ENCODE results near the gene MFSD11. TPM values are rescaled to one million over a fixed set of nuclear protein-coding genes. Genes with fewer than 3 reads are reported as not detected.
A peak's percentile ranks its signal among the peaks of the same experiment; 100 is the strongest.

MFSD11 gene
- total RNA-seq, 1 experiment from 2014 or later = 24.9 TPM

- TF ChIP-seq REST (IDR thresholded peaks at IDR 0.05; ENCODE audit: low read depth) (no peak), SRF (IDR thresholded peaks at IDR 0.05; ENCODE audit: low read depth) (no peak; the same call in 1 of the 2 replicates), TCF7L2 (IDR thresholded peaks at IDR 0.05; ENCODE audit: borderline replicate concordance, extremely low read depth, insufficient read depth, insufficient read length) (peak; percentile 61)
Observed at GRCh38 chr17:76772842-76773525, 35.1 kb downstream of the MFSD11 start (continued).

GRCh38 chr17:76775021-76775600 is 37.2 kb downstream of the MFSD11 start:
- BruUV-seq (replicated peaks) = no TSS peak
- Histone ChIP-seq H4K20me1 (ENCODE audit: insufficient read depth) (no peaks in the 10 kb centered on the region), H3K9me2 (ENCODE audit: insufficient read depth) (no peaks in the 10 kb centered on the region), H3K36me3 (ENCODE audit: control insufficient read depth in 1 of 2, insufficient read depth in 2 of 2, low read length in 2 of 2) (0 out of 4 replicates have a peak, but pooled peaks cover 0 to 4% of the 10 kb centered on the region in 2 experiments), H2AFZ (ENCODE audit: low read depth, low read length, poor library complexity, severe bottlenecking) (no peak overlapping the region), H3K4me2 (ENCODE audit: low read length) (no peak overlapping the region), H3K27ac (ENCODE audit: low read depth, low read length) (no peak overlapping the region), H3K9me3 (ENCODE audit: control insufficient read depth in 1 of 2, insufficient read depth in 1 of 2, low read depth in 1 of 2, low read length in 2 of 2) (no peaks in the 10 kb centered on the region), H3K4me3 (replicated peaks in 1 of 2; ENCODE audit: low read depth in 1 of 2, low read length in 2 of 2) (no peak overlapping the region), H3K9ac (ENCODE audit: low read length) (no peak overlapping the region), H3K27me3 (ENCODE audit: insufficient read depth, low read length) (no peaks in the 10 kb centered on the region), H3K79me2 (ENCODE audit: insufficient read depth, low read length) (no peaks in the 10 kb centered on the region), H3K4me1 (ENCODE audit: control insufficient read depth in 1 of 2, insufficient read depth in 2 of 2, low read length in 2 of 2) (peaks cover 24 to 32% of the 10 kb centered on the region in 2 experiments)
- intact Hi-C loops (cut with micrococcal nuclease) = no loop called here
- ATAC-seq = no peak
- no peak for TF ChIP-seq CEBPB (IDR thresholded peaks at IDR 0.05; ENCODE audit: low read depth)
- TF ChIP-seq SP1 (IDR thresholded peaks at IDR 0.05; ENCODE audit: low read depth) = no peak
- no peak for TF ChIP-seq RAD21 (IDR thresholded peaks at IDR 0.05; ENCODE audit: low read depth)
- no peak for TF ChIP-seq ZFX (IDR thresholded peaks at IDR 0.05)
- no peak for TF ChIP-seq CBX3 (IDR thresholded peaks at IDR 0.05; ENCODE audit: low read depth)
- no peak for TF ChIP-seq FOSL1 (IDR thresholded peaks at IDR 0.05; ENCODE audit: low read depth)
- no peak for TF ChIP-seq TCF7L2 (IDR thresholded peaks at IDR 0.05; ENCODE audit: borderline replicate concordance, extremely low read depth, insufficient read depth, insufficient read length)
- no peak for DNase-seq (ENCODE audit: low read depth, low spot score)
- ChIA-PET CTCF (no interaction called here), POLR2A (no interaction called here), RAD21 (ENCODE audit: low non-redundant PET in 1 of 2, low total read pairs in 2 of 2, uncharacterized antibody in 2 of 2, unreplicated experiment in 2 of 2) (no interaction called here)

Measured in HCT116 (cell line).